M059J (cell line): Measurements from ENCODE around the gene MYO15B. TPM values are rescaled to one million over a fixed set of nuclear protein-coding genes. Genes with fewer than 3 reads are reported as not detected.
A peak's percentile ranks its signal among the peaks of the same experiment; 100 is the strongest.

Experiments used
- DNase-seq: peaks from one replicate; pipeline ENCODE4 v3.0.0-alpha.2; 2012; ENCODE audit warnings: low read depth
- total RNA-seq: library from RNA; depleted of rRNA; stranded (reverse); fragments of >200 nt; shearing (Covaris generic); gene quantifications from 2 replicates; pipeline ENCODE4 v1.2.3, GENCODE V29; 2014; rRNA removed

Gene MYO15B
- total RNA-seq, 1 experiment from 2014 or later: 0.20 TPM

- DNase-seq: no peak
Observed at GRCh38 chr17:75665981-75666380, 78.4 kb downstream of the MYO15B start.

- peak; percentile 96 for DNase-seq
Observed at GRCh38 chr17:75666959-75667790, 79.6 kb downstream of the MYO15B start, which contains the start of the genes RECQL5 and SAP30BP. Gene RECQL5, minus strand, starts transcription at chr17:75667154. Its CDS starts 597 bp downstream, at chr17:75666557. Gene SAP30BP, plus strand, starts transcription at chr17:75667338. Its CDS starts 35 bp downstream, at chr17:75667373.

DNA sequence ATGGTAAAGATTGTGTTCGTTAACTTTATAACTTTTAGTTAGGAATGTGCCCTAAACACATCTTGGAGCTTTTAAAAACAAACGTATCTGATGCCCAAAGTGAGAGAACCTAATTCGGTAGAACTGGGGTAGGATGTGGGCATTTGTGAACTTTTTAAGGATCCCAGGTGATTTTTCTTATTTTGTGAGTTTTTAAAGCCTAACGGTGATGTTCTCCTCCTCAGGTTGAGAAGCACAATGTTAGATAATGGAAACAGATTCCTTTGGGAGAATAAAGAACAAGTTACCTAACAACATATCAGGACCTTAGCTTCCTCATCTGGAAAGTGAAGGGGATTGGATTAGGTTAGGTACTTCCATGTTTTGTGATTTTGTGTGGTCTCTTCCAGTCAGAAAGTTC is 80.2 kb downstream of the MYO15B start:
- no peak for DNase-seq

GRCh38 chr17:75668489-75668888 is 80.9 kb downstream of the MYO15B start:
- DNase-seq: no peak

DNA sequence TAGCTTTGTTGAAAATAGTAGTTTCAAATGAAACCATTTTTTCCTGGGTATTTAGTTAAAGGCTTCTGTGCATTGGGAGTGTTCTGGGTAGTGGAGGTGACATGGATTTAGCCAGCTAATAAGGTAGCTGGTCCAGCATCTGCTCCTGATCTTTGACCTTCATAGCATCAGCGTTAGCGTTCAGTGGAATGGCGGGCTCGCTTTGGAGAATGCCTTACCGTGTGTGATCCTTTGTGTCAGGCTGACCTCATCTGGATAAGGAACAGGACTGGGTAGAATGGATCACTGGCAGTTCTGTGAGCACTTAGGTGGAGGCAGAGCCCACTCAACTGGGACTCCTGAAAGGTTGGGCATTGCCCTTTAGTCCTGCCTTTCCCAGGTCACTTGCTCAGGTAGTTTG is 83.3 kb downstream of the MYO15B start:
- DNase-seq: no peak

GRCh38 chr17:75672011-75672410 is 84.4 kb downstream of the MYO15B start:
- DNase-seq: no peak

GRCh38 chr17:75673487-75673886 is 85.9 kb downstream of the MYO15B start:
- DNase-seq: no peak

Other genes with a start within 250 kb of the MYO15B start
- 77.5 and 109 TPM in 2 replicates for gene GRB2, start 182.1 kb upstream of the MYO15B start, total RNA-seq
- gene TMEM94, start 131.2 kb upstream of the MYO15B start, total RNA-seq: 29.1 and 48.8 TPM in 2 replicates
- gene CASKIN2, start 72.3 kb upstream of the MYO15B start, total RNA-seq: 4.8 and 8.9 TPM in 2 replicates
- gene TSEN54, start 71.3 kb upstream of the MYO15B start, total RNA-seq: 14.9 and 22.7 TPM in 2 replicates
- gene LLGL2, start 62.1 kb upstream of the MYO15B start, total RNA-seq: 4.1 and 4.5 TPM in 2 replicates
- gene SMIM5, start 45.6 kb downstream of the MYO15B start, total RNA-seq: not detected in 2 replicates
- 8.9 and 13.1 TPM in 2 replicates for gene RECQL5, start 79.4 kb downstream of the MYO15B start, total RNA-seq
- 54.7 and 79.3 TPM in 2 replicates for gene SAP30BP, start 79.5 kb downstream of the MYO15B start, total RNA-seq
- gene ITGB4, start 133.7 kb downstream of the MYO15B start, total RNA-seq: 4.8 and 8.0 TPM in 2 replicates
- gene GALK1, start 177.4 kb downstream of the MYO15B start, total RNA-seq: 20.4 and 31.6 TPM in 2 replicates
- gene UNK, start 197.0 kb downstream of the MYO15B start, total RNA-seq: 23.2 and 26.7 TPM in 2 replicates